Heart right ventricle (tissue), 16 donors: ENCODE results near the gene PRKAG2. TPM values are rescaled to one million over a fixed set of nuclear protein-coding genes. Genes with fewer than 3 reads are reported as not detected.

ENCODE experiments used
- ATAC-seq, 8 donors: fragments of 200-7000 bp; cut with Tn5 transposase; one replicate each; pipeline ENCODE4 v1.9.1; 2020; ENCODE audit warnings: mild to moderate bottlenecking in 8 of 8, moderate library complexity in 8 of 8, moderate number of reproducible peaks in 1 of 8
- DNase-seq, 2 donors: peaks; one replicate each; pipeline ENCODE4 v3.0.0-alpha.2; 2020
- H3K27ac ChIP-seq, 10 donors: fragments of 200-600 bp; sonication (generic) in 2 of 10; one replicate each; pipeline versions ENCODE4 v1.5.0 to v1.8.0; 2020 to 2022; ENCODE audit warnings: mild to moderate bottlenecking in 3 of 10
- H3K27me3 ChIP-seq, 7 donors: fragments of 200-600 bp; one replicate each; pipeline ENCODE4 v1.8.0; 2021 to 2022; ENCODE audit warnings: mild to moderate bottlenecking in 2 of 7
- H3K36me3 ChIP-seq, 9 donors: fragments of 200-600 bp; sonication (generic) in 1 of 9; one replicate each; pipeline versions ENCODE4 v1.5.0 to v1.8.0; 2020 to 2022; ENCODE audit warnings: mild to moderate bottlenecking in 2 of 9
- H3K4me1 ChIP-seq, 9 donors: fragments of 200-600 bp; sonication (generic) in 1 of 9; one replicate each; pipeline versions ENCODE4 v1.5.0 to v1.8.0; 2020 to 2022; ENCODE audit warnings: mild to moderate bottlenecking in 4 of 9
- H3K4me3 ChIP-seq, 10 donors: fragments of 200-600 bp; sonication (generic) in 2 of 10; one replicate each; pipeline versions ENCODE4 v1.5.0 to v1.8.0; 2020 to 2022; ENCODE audit warnings: mild to moderate bottlenecking in 7 of 10, moderate library complexity in 2 of 10
- H3K9me3 ChIP-seq, 11 donors: fragments of 200-600 bp in 10 of 11; sonication (generic) in 2 of 11; one replicate each; pipeline versions ENCODE4 v1.5.0 to v1.8.0; 2013 to 2022; ENCODE audit warnings: mild to moderate bottlenecking in 2 of 11, control low read depth in 1 of 11, moderate library complexity in 1 of 11
- WGBS, 2 donors: extraction: QIAGEN DNeasy Blood & Tissue Kit; methylation state at CpG; one replicate each; pipeline ENCODE4 v1.1.7; 2013; ENCODE audit warnings: inconsistent platforms in 1 of 2; 5-methylcytosine and 5-hydroxymethylcytosine counted together
- intact Hi-C, 10 donors: fragments of 100-400 bp; cut with DNase I; formaldehyde crosslinking; loops; one replicate each; pipeline versions ENCODE4 v1.11.1 to v1.14.2; 2022
- polyA plus RNA-seq, 2 donors: library from polyadenylated mRNA; stranded (reverse); fragments of 200-250 nt; gene quantifications; one replicate each; pipeline ENCODE4 v1.2.3, GENCODE V29; 2013
- total RNA-seq, 10 donors: library from RNA; stranded (reverse); fragmentation: NEBNext Ultra II Directional in 3 of 10; extraction: Animal tissue kit (Norgen Biotek cat#: 25700) in 3 of 10; gene quantifications; one replicate each; pipeline versions ENCODE4 v1.2.1 to v1.2.4, GENCODE V29; 2021 to 2023
- TF ChIP-seq, protein P1 (sequence below), 9 donors: fragments of 200-600 bp; sonication (generic) in 2 of 9; IDR thresholded peaks; one replicate each; pipeline versions ENCODE4 v1.5.0 to v1.8.0; 2021 to 2022; ENCODE audit warnings: antibody characterized with exemption in 9 of 9, mild to moderate bottlenecking in 5 of 9, moderate library complexity in 1 of 9
- donor health status: Arrhythmogenic right ventricular cardiomyopathy.
- donor health status: ischemic (EF 13 %, LVEDD 7.1; RV severe dilation, severe dysfunction).
- donor health status: healthy with polysubstance abuse.
- donor health status: DM: no; HTN: yes; CAD: no.
- donor health status: DM: no; HTN: no; CAD: no.
- donor health status: ischemic (EF 25% LVEDD 6.9; RV normal size, moderate dysfunction).
- donor health status: ischemic (EF 25% LVEDD 5.7; RV mildly dilated, moderate dysfunction).
- donor health status: healthy.
- donor health status: DM: yes; HTN: yes; CAD: no.
- donor health status: Ischemic cardiomyopathy.
- donor health status: ischemic (EF 35%, LVEDD 5.7; RV mildly dilated, moderate dysfunction).
- donor health status: nonischemic (EF 11% LVEDD 7.7; RV severe dilation, severe dysfunction).
- donor health status: DM: yes; HTN: yes; CAD: no.
- donor health status: PGD.
- donor health status: ischemic (EF 29% LVEDD 5.4; RV normal size, mild dysfunction).
- donor health status: nonischemic (EF 23%, LVEDD 6.1; RV moderate dilation, normal function).

Gene PRKAG2
- total and polyA plus RNA-seq, 12 donors = 52.4 to 156 (median 114) TPM

- intact Hi-C loops = no loop called here
- 75 to 76% methylated on average over 17 of the region's 17 CpGs for WGBS, 2 donors
- peaks cover 0 to 35% (median 0%) of the 10 kb centered on the region in 9 donors for H3K4me1 ChIP-seq
- H3K27me3 ChIP-seq = no peaks in the 10 kb centered on the region
- H3K27ac ChIP-seq = no peak overlapping the region
- H3K9me3 ChIP-seq = no peaks in the 10 kb centered on the region
- H3K36me3 ChIP-seq = no peaks in the 10 kb centered on the region
- H3K4me3 ChIP-seq = no peak overlapping the region
- ATAC-seq (peak in 5 of 8 donors; percentile 37 to 75 (median 47)), DNase-seq (no peak)
- TF ChIP-seq, protein P1, sequence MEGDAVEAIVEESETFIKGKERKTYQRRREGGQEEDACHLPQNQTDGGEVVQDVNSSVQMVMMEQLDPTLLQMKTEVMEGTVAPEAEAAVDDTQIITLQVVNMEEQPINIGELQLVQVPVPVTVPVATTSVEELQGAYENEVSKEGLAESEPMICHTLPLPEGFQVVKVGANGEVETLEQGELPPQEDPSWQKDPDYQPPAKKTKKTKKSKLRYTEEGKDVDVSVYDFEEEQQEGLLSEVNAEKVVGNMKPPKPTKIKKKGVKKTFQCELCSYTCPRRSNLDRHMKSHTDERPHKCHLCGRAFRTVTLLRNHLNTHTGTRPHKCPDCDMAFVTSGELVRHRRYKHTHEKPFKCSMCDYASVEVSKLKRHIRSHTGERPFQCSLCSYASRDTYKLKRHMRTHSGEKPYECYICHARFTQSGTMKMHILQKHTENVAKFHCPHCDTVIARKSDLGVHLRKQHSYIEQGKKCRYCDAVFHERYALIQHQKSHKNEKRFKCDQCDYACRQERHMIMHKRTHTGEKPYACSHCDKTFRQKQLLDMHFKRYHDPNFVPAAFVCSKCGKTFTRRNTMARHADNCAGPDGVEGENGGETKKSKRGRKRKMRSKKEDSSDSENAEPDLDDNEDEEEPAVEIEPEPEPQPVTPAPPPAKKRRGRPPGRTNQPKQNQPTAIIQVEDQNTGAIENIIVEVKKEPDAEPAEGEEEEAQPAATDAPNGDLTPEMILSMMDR (IDR thresholded peaks at IDR 0.05) = no peak
Measured at GRCh38 chr7:151810441-151811232, 66.3 kb downstream of the PRKAG2 start.

GRCh38 chr7:151809864-151810170 is 67.1 kb downstream of the PRKAG2 start:
- H3K4me3 ChIP-seq = no peak overlapping the region
- peaks cover 0 to 37% (median 0%) of the 10 kb centered on the region in 9 donors for H3K4me1 ChIP-seq
- TF ChIP-seq, protein P1 (IDR thresholded peaks at IDR 0.05) = no peak
- WGBS, 2 donors = 88 to 90% methylated on average over 5 of the region's 5 CpGs
- intact Hi-C loops = no loop called here
- H3K27ac ChIP-seq = no peak overlapping the region
- ATAC-seq (no peak), DNase-seq (no peak)
- no peaks in the 10 kb centered on the region for H3K27me3 ChIP-seq
- H3K36me3 ChIP-seq = no peaks in the 10 kb centered on the region
- no peaks in the 10 kb centered on the region for H3K9me3 ChIP-seq

DNA sequence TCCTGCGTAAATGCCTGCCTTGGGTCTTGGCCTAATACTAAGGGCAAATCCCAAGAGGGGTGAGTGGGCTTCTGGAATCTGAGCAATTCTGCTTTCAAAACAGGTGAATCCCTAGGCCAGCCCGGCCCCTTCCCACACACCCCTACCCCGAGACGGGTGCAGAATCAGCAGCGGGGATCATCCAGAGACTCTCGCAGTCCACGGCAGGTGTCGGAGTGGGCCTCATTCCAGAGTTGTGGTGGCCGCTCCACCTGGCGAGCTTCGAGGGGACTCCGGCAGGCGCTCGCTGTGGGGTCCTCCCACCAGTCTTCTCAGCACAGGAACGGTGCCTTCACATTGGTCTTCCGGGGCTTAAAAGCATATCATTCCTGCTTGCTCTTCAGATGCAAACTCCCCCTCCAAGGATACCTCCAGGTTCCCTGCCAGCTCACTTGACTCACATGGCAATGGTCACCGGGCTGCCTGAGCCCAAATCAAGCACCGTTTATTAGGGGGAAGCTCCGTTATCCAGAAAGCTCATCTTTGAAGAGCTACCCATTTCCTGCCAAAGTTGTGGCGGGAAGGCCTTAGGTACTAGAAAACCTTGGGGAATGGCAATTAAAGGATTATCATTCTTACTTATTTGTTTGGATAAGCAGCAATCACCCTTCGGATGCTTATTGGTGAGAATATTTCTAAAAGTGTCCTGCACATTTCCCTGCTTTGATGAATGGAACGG is 67.6 kb downstream of the PRKAG2 start:
- H3K27me3 ChIP-seq = no peaks in the 10 kb centered on the region
- no peaks in the 10 kb centered on the region for H3K36me3 ChIP-seq
- no peak for DNase-seq
- no peak overlapping the region for H3K27ac ChIP-seq
- H3K4me3 ChIP-seq = no peak overlapping the region
- WGBS, 2 donors = 89 to 90% methylated on average over 22 of the region's 22 CpGs
- H3K9me3 ChIP-seq = no peaks in the 10 kb centered on the region
- ATAC-seq = peak in 1 of 8 donors; percentile 12
- H3K4me1 ChIP-seq = peaks cover 0 to 37% (median 0%) of the 10 kb centered on the region in 9 donors
- intact Hi-C loops = no loop called here
- TF ChIP-seq, protein P1 (IDR thresholded peaks at IDR 0.05) = no peak

- H3K27ac ChIP-seq = no peak overlapping the region
- H3K9me3 ChIP-seq = no peaks in the 10 kb centered on the region
- no peaks in the 10 kb centered on the region for H3K27me3 ChIP-seq
- WGBS, 2 donors = 85 to 90% methylated on average over 24 of the region's 24 CpGs
- H3K4me3 ChIP-seq = no peak overlapping the region
- intact Hi-C loops = no loop called here
- peak in 2 of 8 donors; percentile 13 to 16 for ATAC-seq
- H3K36me3 ChIP-seq = no peaks in the 10 kb centered on the region
- TF ChIP-seq, protein P1 (IDR thresholded peaks at IDR 0.05) = no peak
- no peak for DNase-seq
- H3K4me1 ChIP-seq = peaks cover 0 to 37% (median 0%) of the 10 kb centered on the region in 9 donors
Measured at GRCh38 chr7:151808400-151809145, 68.3 kb downstream of the PRKAG2 start.
